ENCODE data around the gene RASD1.

The RASD1 gene

DNA sequence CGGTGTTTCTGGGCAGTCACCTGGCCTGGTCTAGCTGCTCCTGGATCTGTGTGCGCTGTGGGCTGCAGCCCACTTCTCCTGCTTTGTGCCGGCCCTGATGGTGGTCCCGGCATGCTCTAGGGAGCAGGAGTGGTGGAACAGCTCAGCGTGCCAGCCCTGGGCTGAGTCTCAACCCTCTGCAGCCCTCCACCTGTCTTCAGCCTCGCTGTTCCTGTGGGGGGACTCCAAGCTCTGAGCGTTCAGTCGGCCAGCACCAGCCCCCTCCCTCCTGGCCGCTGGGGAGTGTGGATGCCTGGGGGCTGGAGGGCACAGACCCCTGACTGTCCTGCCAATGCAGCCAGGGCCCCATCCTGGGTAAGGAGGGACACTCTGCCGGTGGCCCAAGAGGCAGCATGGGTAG, 23.7 kb upstream of the RASD1 start:
- no peak overlapping the region for H3K4me3 ChIP-seq (ENCODE audit: low read depth, low read length)
- TF ChIP-seq, protein P1, sequence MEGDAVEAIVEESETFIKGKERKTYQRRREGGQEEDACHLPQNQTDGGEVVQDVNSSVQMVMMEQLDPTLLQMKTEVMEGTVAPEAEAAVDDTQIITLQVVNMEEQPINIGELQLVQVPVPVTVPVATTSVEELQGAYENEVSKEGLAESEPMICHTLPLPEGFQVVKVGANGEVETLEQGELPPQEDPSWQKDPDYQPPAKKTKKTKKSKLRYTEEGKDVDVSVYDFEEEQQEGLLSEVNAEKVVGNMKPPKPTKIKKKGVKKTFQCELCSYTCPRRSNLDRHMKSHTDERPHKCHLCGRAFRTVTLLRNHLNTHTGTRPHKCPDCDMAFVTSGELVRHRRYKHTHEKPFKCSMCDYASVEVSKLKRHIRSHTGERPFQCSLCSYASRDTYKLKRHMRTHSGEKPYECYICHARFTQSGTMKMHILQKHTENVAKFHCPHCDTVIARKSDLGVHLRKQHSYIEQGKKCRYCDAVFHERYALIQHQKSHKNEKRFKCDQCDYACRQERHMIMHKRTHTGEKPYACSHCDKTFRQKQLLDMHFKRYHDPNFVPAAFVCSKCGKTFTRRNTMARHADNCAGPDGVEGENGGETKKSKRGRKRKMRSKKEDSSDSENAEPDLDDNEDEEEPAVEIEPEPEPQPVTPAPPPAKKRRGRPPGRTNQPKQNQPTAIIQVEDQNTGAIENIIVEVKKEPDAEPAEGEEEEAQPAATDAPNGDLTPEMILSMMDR (IDR thresholded peaks at IDR 0.05; ENCODE audit: low read depth, low read length, missing control alignments): no peak
- no peak for DNase-seq (ENCODE audit: low read depth)

DNA sequence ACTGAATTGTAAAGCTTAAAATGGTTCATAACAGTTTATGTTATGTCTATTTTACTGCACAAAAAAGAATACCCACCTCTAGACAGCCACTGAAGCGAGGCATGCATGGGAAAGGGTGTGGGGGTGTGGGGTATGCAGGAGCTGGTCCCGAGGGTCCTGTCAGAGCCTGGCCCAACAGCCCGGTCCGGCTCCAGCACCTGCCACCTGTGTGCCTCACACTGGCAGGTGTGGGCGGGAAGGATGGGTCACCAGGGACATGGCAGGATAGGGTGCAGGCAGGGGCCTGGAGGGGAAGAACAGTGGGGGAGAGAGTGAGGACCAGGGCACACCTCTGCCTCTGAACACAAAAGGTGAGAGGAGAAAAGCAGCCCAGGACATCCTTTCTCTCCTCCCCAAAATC, 22.8 kb upstream of the RASD1 start:
- DNase-seq (ENCODE audit: low read depth): no peak
- no peak overlapping the region for H3K4me3 ChIP-seq (ENCODE audit: low read depth, low read length)
- TF ChIP-seq, protein P1 (IDR thresholded peaks at IDR 0.05; ENCODE audit: low read depth, low read length, missing control alignments): no peak

DNA sequence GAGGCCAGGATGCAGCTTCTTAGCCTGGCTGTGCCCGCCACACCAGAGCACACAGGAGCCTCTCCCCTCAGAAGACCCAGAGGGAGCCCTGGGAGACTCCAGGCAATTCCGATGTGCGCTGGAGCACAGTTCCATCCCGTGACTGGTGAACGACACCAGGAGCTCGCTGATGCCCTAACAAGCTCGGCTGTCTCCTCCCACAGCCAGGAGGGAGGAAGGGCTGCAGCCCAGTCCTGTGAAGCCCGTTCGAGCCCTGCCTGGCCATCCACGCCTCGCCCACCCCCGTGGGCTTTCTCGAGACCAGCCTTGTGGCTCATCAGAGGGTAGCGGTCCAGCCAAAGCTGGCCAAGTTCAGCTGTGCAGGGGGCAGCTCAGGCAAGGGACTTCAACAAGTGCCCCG, 21.8 kb upstream of the RASD1 start:
- DNase-seq (ENCODE audit: low read depth): no peak
- no peak overlapping the region for H3K4me3 ChIP-seq (ENCODE audit: low read depth, low read length)
- TF ChIP-seq, protein P1 (IDR thresholded peaks at IDR 0.05; ENCODE audit: low read depth, low read length, missing control alignments): no peak

DNA sequence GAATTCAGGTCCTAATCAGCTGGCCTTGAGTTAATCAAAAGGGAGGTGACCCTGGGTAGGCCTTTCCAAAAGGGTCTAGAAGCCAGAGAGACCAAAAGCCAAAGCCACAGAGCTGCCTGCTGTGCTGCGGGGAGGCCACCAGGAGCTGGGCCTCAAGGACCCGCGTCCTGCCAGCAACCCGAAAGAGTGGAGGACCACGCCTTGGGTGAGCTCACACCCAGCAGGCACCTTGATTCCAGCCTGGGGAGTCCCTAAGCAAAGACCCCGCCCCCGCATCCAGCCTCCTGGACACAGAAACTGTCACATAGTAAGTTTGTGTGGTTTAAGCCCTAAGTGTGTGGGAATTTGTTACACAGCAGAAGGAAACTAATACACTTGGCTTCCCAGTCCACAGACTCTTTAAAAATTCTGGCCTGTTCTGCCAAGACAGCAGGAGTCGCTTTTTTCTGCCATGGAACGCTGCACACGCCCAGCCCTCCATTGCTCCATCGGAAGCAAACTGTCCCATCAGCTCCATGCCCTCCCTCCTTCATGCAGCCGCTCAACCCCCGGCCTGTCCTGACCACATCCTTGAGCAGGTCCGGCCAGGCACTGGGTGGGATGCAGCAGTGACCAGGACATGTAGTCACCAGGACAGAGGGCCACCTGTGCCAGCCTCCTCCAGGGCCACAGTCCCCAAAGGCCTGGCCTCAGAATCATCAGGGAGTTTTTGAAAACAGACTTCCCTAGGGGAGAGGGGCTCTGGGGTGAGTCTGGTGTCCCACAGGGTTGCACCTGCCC, 20.9 kb upstream of the RASD1 start:
- TF ChIP-seq, protein P1 (IDR thresholded peaks at IDR 0.05; ENCODE audit: low read depth, low read length, missing control alignments): no peak
- no peak for DNase-seq (ENCODE audit: low read depth)
- no peak overlapping the region for H3K4me3 ChIP-seq (ENCODE audit: low read depth, low read length)

DNA sequence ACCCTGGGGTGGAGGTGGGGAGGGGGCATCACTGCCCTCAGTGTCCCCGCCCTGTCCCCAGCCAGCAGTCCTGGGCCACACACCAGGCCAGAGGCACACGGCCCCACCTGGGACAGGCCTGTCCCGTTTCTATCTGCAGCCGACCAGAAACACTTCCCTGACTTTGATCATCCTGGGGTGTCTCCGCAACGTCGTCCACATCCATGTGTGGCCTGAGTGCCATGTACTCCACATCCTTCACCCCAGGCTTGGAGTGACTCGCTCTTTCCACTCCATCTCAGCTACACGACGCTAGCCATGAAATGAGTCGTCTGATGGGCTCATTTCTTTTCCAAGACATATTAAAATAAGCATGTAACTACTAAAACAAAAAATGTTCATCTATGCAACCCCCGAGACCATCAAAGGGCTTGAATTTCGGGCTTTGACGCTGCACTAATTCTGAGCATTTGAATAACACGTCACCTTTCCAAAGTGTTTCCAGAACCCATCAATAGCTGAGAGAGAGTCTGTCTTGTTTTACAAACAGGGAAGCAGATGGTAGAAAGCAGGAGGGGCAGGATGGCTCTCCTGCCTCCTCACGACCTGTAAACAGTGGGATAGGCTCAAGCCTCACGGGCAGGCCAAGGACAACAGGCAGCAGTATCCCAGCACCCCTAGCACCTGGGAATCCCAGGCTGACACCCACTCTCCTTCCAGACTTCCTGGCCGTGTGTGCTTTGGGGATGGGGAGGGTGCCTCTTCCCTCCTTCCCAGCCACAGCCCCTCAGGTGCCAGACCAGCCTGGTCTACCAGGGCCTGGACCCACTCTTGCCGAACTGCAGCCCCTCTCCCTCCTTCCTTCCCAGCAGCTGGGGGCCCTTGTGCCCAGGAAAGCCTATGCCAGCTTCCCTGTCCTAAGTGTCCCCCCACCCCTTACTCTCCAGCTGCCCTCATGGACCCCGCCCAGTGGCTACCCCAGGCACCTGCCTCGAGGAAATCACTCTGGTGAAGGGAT, 20.0 kb upstream of the RASD1 start:
- DNase-seq (ENCODE audit: low read depth): no peak
- no peak overlapping the region for H3K4me3 ChIP-seq (ENCODE audit: low read depth, low read length)
- TF ChIP-seq, protein P1 (IDR thresholded peaks at IDR 0.05; ENCODE audit: low read depth, low read length, missing control alignments): no peak

DNA sequence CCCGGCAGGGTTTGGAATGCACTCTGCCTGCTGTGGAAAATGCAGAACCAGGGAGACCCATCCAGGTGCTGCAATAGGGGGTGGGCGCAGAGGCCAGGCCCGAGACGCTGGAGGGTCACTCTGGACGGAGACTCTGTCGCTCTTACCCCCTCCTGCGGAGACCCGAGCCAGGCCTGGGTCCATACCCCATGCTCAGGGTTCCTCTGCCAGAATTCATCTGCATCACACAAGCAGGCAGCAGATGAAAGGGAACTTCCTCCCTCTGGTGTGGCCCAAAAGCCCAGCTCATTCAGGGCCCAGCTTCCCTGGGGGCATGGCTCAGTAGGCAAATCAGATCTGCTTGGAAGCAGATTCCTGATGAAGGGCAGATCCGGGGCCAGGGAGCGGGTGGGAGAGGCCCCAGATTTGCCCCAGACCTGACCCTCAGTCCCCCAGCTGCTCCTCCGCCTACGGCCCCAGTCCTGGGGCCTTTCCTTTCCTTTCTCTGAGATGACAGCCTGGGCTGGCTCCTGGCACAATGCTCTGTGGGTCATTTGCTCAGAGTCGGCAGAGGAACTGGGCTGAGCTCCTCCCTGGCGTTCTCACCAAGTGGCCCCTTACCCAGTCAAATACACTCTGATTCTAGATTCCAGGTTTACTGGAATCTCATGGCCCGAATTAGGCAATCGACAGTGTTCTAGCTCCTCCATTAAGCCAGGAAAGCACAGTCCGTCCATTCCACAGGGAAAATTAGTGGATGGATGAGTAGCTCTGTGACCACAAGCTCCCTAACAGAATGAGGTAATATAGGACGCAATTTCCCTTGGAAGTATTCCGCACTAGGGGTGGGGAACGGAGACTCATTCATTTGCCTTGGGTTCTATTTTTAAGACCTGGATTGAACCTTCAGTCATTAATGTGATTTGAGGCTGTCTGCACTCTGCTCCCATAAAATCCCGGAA, 19.1 kb upstream of the RASD1 start:
- no peak for DNase-seq (ENCODE audit: low read depth)
- TF ChIP-seq, protein P1 (IDR thresholded peaks at IDR 0.05; ENCODE audit: low read depth, low read length, missing control alignments): no peak
- H3K4me3 ChIP-seq (ENCODE audit: low read depth, low read length): no peak overlapping the region
